ENCODE measurements around the gene COL8A2. TPM values are rescaled to one million over a fixed set of nuclear protein-coding genes. Genes with fewer than 3 reads are reported as not detected.

The COL8A2 gene
- total and polyA plus RNA-seq, 2 of the 4 experiments (the other 2 are of a cell fraction), result 0.54 to 1.1 TPM

GRCh38 chr1:36155408-36156328 lies 30.6 kb upstream of the COL8A2 start, which contains the start of gene MAP7D1 (continued):
- no peak for TF ChIP-seq RFX5 (IDR thresholded peaks at IDR 0.05; ENCODE audit: low read depth, low read length)
- peak; percentile 90 for TF ChIP-seq POLR2A (IDR thresholded peaks at IDR 0.05; ENCODE audit: low read depth, low read length)
- no peak for TF ChIP-seq MXI1 (IDR thresholded peaks at IDR 0.05; ENCODE audit: borderline replicate concordance, low read depth, low read length)

GRCh38 chr1:36154765-36155407 lies 29.9 kb upstream of the COL8A2 start:
- Histone ChIP-seq H4K20me1 (ENCODE audit: insufficient read depth, low read length) (peaks cover 37% of the 10 kb centered on the region), H2AK5ac (ENCODE audit: low read depth, low read length) (peak overlapping the region; percentile 92), H3K4me2 (ENCODE audit: low read depth, low read length) (peak overlapping the region; percentile 95), H2BK5ac (ENCODE audit: low read depth, low read length, poor library complexity, severe bottlenecking) (peak overlapping the region; percentile 91), H3K9me3 (ENCODE audit: control insufficient read depth, insufficient read depth, low read length) (no peaks in the 10 kb centered on the region), H4K5ac (ENCODE audit: low read depth, low read length) (peak overlapping the region; percentile 81), H3K56ac (ENCODE audit: extremely low read depth, insufficient read depth, low read length) (peak overlapping the region; percentile 95; the same call in 1 of the 2 replicates), H4K8ac (ENCODE audit: low read depth in 2 of 2, low read length in 2 of 2) (peak overlapping the region; percentile 85 to 89), H3K9ac (ENCODE audit: low read depth, low read length) (peak overlapping the region; percentile 88), H3K4me1 (ENCODE audit: control insufficient read depth, insufficient read depth, low read length) (peaks cover 29% of the 10 kb centered on the region), H3K23ac (ENCODE audit: low read depth, low read length) (peak overlapping the region; percentile 87; the same call in 1 of the 2 replicates), H2BK15ac (ENCODE audit: low read depth, low read length) (peak overlapping the region; percentile 86; the same call in 2 of the 3 replicates), H3K27ac (ENCODE audit: insufficient read depth, low read length) (peak overlapping the region; percentile 95), H3K79me1 (ENCODE audit: low read depth in 1 of 2, low read length in 2 of 2) (peaks cover 12 to 46% of the 10 kb centered on the region in 2 experiments; a peak in 3 of 4 replicates), H3K4me3 (ENCODE audit: insufficient read depth, low read depth, low read length) (peak overlapping the region; percentile 98), H3K4ac (ENCODE audit: low read depth, low read length) (peak overlapping the region; percentile 97), H2AFZ (replicated peaks; ENCODE audit: low read length, poor library complexity) (peak overlapping the region; percentile 90), H4K91ac (ENCODE audit: insufficient read depth, low read depth, low read length) (peak overlapping the region; percentile 94), H3K36me3 (ENCODE audit: control insufficient read depth, insufficient read depth, low read length) (peaks cover 9% of the 10 kb centered on the region), H3K9me1 (ENCODE audit: insufficient read depth, low read length) (peaks cover 25% of the 10 kb centered on the region), H2BK20ac (ENCODE audit: low read depth, low read length) (peak overlapping the region; percentile 54), H3K14ac (replicated peaks; ENCODE audit: low read depth, low read length) (peak overlapping the region; percentile 96), H3K18ac (ENCODE audit: low read depth, low read length) (no peak overlapping the region; the same call in 1 of the 2 replicates), H2BK120ac (ENCODE audit: low read depth, low read length) (peak overlapping the region; percentile 85), H3K27me3 (ENCODE audit: control insufficient read depth, insufficient read depth, low read length) (no peaks in the 10 kb centered on the region), H2AK9ac (replicated peaks; ENCODE audit: low read depth, low read length, poor library complexity) (peak overlapping the region; percentile 95)
- no CpG with 5 or more reads among the region's 6 CpGs for WGBS, 2 experiments (ENCODE audit: extremely low coverage in 2 of 2, insufficient read length in 1 of 2)
- BruUV-seq (replicated peaks), result no TSS peak
- intact Hi-C loops (cut with micrococcal nuclease), result loop anchor here (5.0 kb wide), 1 partner anchor 47 kb away; no protein-coding TSS in a partner anchor
- DNase-seq, result no peak
- ChIA-PET POLR2A (ENCODE audit: unreplicated experiment) (no interaction called here), CTCF (no interaction called here)
- dilution Hi-C loops (cut with HindIII; ENCODE audit: low sequenced_read_pairs, unreplicated experiment), result no loop called here
- in situ Hi-C loops (cut with MboI; ENCODE audit: low sequenced_read_pairs), result loop anchor here (5.0 kb wide), 1 partner anchor 132 kb away; no protein-coding TSS in a partner anchor
- ATAC-seq (ENCODE audit: low read depth), result no peak
- TF ChIP-seq SMC3 (IDR thresholded peaks at IDR 0.05; ENCODE audit: low read depth, low read length), result no peak
- no peak for TF ChIP-seq FOS (IDR thresholded peaks at IDR 0.05; ENCODE audit: low read depth, low read length)
- no peak for TF ChIP-seq POLR2A (IDR thresholded peaks at IDR 0.05; ENCODE audit: low read depth, low read length)
- TF ChIP-seq USF2 (IDR thresholded peaks at IDR 0.05; ENCODE audit: low read depth, low read length), result no peak
- TF ChIP-seq CHD1 (IDR thresholded peaks at IDR 0.05; ENCODE audit: low read depth, low read length), result no peak
- no peak for TF ChIP-seq BHLHE40 (IDR thresholded peaks at IDR 0.05; ENCODE audit: low read depth, low read length)
- TF ChIP-seq CEBPB (IDR thresholded peaks at IDR 0.05; ENCODE audit: low read depth, low read length), result no peak
- TF ChIP-seq RCOR1 (IDR thresholded peaks at IDR 0.05; ENCODE audit: insufficient replicate concordance, low read length), result no peak
- TF ChIP-seq MAFK (IDR thresholded peaks at IDR 0.05; ENCODE audit: low read depth, low read length), result no peak
- TF ChIP-seq NFE2L2 (IDR thresholded peaks at IDR 0.05; ENCODE audit: low read depth, low read length), result no peak
